Measurements from ENCODE around the gene COL27A1. TPM values are rescaled to one million over a fixed set of nuclear protein-coding genes. Genes with fewer than 3 reads are reported as not detected.

COL27A1 gene
- 10 to 100 TPM in 2 of 10 donors, 1 to 10 TPM in 8; 4.1 to 11.5 (median 5.1) TPM for total RNA-seq
- polyA plus RNA-seq: 10 to 100 TPM in 1 of 2 donors, 1 to 10 TPM in 1; 3.1 to 35.8 TPM
- long read RNA-seq, donor 1, partial matches to known transcripts: 3 of 4 reads
- long read RNA-seq, donor 1, other reads (novel, unspliced or antisense): 1 of 4 reads
- long read RNA-seq, donor 2, partial matches to known transcripts: 2 of 6 reads
- long read RNA-seq, donor 2, other reads (novel, unspliced or antisense): 4 of 6 reads
- long read RNA-seq, donor 3, partial matches to known transcripts: 1 of 5 reads
- long read RNA-seq, donor 3, other reads (novel, unspliced or antisense): 3 of 5 reads

DNA sequence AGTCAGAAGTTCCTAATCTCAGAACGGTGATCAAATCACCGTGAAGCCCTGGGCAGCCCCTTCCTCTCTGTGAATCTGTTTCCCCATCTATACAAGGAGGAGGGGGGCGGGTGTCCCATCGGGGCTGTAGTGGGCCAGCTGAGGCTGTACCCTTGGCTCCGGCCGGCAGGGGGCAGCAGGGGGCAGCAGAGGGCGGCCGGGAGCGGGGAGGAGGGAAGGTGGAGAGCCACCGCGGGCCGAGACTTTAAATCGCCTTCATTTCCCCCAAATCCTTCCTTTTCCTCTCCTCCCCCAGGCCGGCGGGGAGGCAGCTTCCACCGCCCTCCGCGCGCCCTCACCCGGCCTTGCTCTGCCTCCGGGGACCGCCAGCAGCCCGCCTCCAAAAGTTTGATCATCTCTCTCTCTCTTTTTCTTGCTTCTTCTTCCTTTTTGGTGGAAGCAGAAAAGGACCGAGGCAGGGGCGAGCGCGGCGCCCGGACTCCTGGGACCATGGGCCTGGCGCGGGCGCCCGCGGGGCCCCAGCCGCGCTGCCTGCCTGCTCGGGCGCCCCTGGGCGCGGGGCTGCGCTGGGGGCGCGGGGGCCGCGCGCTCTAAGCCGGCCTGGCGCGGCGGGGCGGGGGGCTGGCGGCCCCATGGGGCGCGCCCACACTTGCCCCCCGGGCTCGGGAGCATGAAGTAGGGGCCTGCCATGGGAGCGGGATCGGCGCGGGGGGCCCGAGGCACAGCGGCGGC is at the start of gene COL27A1:
Gene COL27A1, plus strand, starts transcription at position 275 of the 732 bp plus-strand sequence. Its CDS starts 414 bp downstream, at position 689.
- DNase-seq (peak; percentile 83 to 89), ATAC-seq (peak; percentile 80 to 94 (median 90))
- Histone ChIP-seq H3K9me3 (no peaks in the 10 kb centered on the region), H3K4me1 (peaks cover 7 to 36% (median 20%) of the 10 kb centered on the region in 9 donors), H3K36me3 (no peaks in the 10 kb centered on the region), H3K27me3 (peaks cover 0 to 67% (median 34%) of the 10 kb centered on the region in 7 donors), H3K27ac (peak within 1 kb of the TSS in 9 of 10 donors; percentile 45 to 81 (median 67)), H3K4me3 (peak within 1 kb of the TSS; percentile 47 to 78 (median 66))
- peak; percentile 88 to 97 (median 94) for TF ChIP-seq CTCF (IDR thresholded peaks at IDR 0.05)
- intact Hi-C loops (cut with DNase I): loop anchor here (2.0 to 10.0 kb wide), 11 partner anchors 45 to 139 kb away; no protein-coding TSS in a partner anchor
- 1% methylated on average over 36 to 62 of the region's 63 CpGs for WGBS, 2 donors

DNA sequence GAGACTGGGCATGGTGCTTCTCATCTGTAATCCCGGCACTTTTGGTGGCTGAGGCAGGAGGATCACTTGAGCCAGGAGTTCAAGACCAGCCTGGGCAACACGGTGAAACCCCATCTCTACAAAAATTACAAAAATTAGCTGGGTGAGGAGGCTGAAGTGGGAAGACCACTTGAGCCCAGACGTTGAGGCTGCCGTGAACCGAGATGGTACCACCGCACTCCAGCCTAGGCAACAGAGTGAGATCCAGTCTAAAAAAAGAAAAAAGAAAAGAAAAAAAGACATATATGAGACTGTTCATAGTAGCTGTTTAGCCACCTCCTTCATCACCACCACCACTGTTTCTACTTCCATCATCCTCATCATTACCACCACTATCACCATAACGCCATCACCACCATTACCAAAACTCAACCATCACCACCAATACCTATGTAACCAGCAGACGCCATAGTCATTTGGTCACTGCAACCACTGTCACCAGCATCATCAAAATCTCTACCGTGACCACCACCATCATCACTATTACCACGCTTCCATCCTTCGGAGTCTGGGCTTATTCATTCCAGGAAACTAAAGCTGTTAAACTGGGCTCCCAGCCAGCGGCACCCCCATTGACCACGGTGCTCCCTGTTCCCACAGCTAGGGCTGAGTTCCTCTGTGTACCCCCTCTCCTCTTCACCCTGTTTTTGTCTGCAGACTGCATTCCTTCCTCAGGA is 47.9 kb upstream of the COL27A1 start:
- TF ChIP-seq CTCF (IDR thresholded peaks at IDR 0.05): no peak
- H3K27me3 ChIP-seq: peaks cover 0 to 7% (median 0%) of the 10 kb centered on the region in 7 donors
- H3K4me3 ChIP-seq: no peak overlapping the region
- WGBS, 2 donors: 68 to 69% methylated on average over 13 of the region's 13 CpGs
- intact Hi-C loops (cut with DNase I): loop anchor here (1.0 to 10.0 kb wide), 8 partner anchors 45 to 195 kb away; no protein-coding TSS in a partner anchor
- no peaks in the 10 kb centered on the region for H3K36me3 ChIP-seq
- peaks cover 0 to 4% (median 0%) of the 10 kb centered on the region in 11 donors for H3K9me3 ChIP-seq
- H3K27ac ChIP-seq: no peak overlapping the region
- H3K4me1 ChIP-seq: peaks cover 0 to 12% (median 1%) of the 10 kb centered on the region in 9 donors
- ATAC-seq (peak in 1 of 8 donors; percentile 12), DNase-seq (no peak)

DNA sequence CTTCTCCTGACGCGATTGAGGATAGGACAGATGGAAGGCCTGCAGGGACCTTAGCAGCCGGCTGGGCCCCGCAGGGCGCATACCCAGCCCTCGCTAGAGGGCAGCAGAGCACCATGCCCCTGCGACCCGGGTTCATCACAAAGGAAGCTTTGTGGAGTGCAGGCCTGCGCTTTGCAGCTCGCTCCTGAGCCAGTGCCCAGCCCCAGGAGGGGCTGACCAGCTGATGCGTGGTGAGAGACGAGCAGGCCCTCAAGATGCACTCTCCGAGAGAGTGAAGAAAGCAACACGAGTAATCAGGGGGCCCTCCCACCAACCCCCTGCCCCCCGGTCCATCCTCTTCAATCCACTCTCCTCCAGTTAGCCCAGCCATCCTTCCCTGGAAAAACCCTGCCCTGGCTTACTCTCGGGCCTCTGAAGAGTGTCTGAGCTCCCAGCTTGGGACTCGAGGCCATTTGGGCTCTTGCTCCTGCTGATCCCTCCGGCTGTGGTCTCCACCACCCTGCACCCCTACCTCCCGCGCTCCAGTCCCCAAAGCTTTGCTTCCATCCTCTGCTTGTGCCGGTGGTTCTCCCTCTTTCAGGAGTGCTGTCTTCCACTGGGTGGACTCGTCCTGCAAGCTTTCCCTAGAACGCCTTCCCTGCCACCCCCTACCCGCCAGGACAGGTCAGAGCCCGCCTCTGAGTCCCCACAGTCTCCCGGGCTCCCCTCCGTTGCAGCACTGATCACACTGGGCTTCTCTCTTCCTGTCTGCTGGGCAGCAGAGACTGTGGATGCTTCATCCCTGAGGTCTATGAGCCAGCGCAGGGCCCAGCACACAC is 47.1 kb upstream of the COL27A1 start:
- Histone ChIP-seq H3K4me1 (peaks cover 3 to 20% (median 9%) of the 10 kb centered on the region in 9 donors), H3K9me3 (no peaks in the 10 kb centered on the region), H3K36me3 (no peaks in the 10 kb centered on the region), H3K4me3 (no peak overlapping the region), H3K27me3 (peaks cover 0 to 10% (median 0%) of the 10 kb centered on the region in 7 donors), H3K27ac (no peak overlapping the region)
- 39 to 40% methylated on average over 28 of the region's 28 CpGs for WGBS, 2 donors
- peak; percentile 94 to 97 (median 96) for ATAC-seq
- DNase-seq: peak; percentile 70 to 84
- peak; percentile 79 to 96 (median 93) for TF ChIP-seq CTCF (IDR thresholded peaks at IDR 0.05)
- intact Hi-C loops (cut with DNase I): loop anchor here (1.0 to 10.0 kb wide), 8 partner anchors 44 to 194 kb away; no protein-coding TSS in a partner anchor

Data from heart right ventricle (tissue), 16 donors.